ENCODE data around the gene MUC3A. TPM values are rescaled to one million over a fixed set of nuclear protein-coding genes. Genes with fewer than 3 reads are reported as not detected.

Gene MUC3A
- total and polyA plus RNA-seq, 2 of the 4 experiments (the other 2 are of a cell fraction): 0.05 TPM; not detected in 1

DNA sequence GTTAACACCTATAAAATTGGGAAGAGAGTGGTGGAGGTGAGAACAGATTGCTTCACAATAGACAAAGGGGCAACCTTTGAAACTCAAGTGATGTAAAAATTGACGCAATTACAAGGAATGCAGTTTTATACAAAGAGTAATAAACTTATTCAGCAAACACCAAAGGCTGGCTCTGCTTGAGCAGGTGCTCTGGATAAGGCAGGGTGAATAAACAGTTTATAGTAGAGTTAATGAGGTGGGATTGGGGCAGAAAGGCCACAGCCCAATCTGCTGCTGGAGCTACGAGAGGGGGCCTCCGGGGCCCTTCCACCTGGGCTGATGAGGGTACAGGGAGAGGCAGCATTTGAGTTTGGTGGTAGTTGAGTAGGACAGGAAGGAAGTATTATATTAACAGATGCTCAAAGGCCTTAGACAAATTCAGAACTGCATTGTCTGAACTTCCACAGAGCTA is 26.1 kb downstream of the MUC3A start:
- no peaks in the 10 kb centered on the region for H3K9me1 ChIP-seq (ENCODE audit: insufficient read depth, low read length)
- no peak overlapping the region for H3K14ac ChIP-seq (replicated peaks; ENCODE audit: low read depth, low read length)
- no peak overlapping the region for H3K9ac ChIP-seq (ENCODE audit: low read depth, low read length)
- H4K5ac ChIP-seq (ENCODE audit: low read depth, low read length): no peak overlapping the region
- H3K79me1 ChIP-seq (ENCODE audit: low read depth in 1 of 2, low read length in 2 of 2): no peaks in the 10 kb centered on the region
- WGBS, 2 experiments (ENCODE audit: extremely low coverage in 2 of 2, insufficient read length in 1 of 2): 52% methylated on average over 2 of the region's 3 CpGs; no CpG with 5 or more reads in 1 of the 2 experiments
- in situ Hi-C loops (cut with MboI; ENCODE audit: low sequenced_read_pairs): no loop called here
- DNase-seq (no peak), ATAC-seq (ENCODE audit: low read depth) (no peak)
- H3K23ac ChIP-seq (ENCODE audit: low read depth, low read length): no peak overlapping the region
- H2AK9ac ChIP-seq (replicated peaks; ENCODE audit: low read depth, low read length, poor library complexity): no peak overlapping the region
- no TSS peak for BruUV-seq (replicated peaks)
- dilution Hi-C loops (cut with HindIII; ENCODE audit: low sequenced_read_pairs, unreplicated experiment): no loop called here
- no peak overlapping the region for H3K27ac ChIP-seq (ENCODE audit: insufficient read depth, low read length)
- H4K91ac ChIP-seq (ENCODE audit: insufficient read depth, low read depth, low read length): no peak overlapping the region
- H2BK5ac ChIP-seq (ENCODE audit: low read depth, low read length, poor library complexity, severe bottlenecking): no peak overlapping the region
- ChIA-PET POLR2A (ENCODE audit: unreplicated experiment) (no interaction called here), CTCF (no interaction called here)
- H3K18ac ChIP-seq (ENCODE audit: low read depth, low read length): no peak overlapping the region
- TF ChIP-seq, protein P1, sequence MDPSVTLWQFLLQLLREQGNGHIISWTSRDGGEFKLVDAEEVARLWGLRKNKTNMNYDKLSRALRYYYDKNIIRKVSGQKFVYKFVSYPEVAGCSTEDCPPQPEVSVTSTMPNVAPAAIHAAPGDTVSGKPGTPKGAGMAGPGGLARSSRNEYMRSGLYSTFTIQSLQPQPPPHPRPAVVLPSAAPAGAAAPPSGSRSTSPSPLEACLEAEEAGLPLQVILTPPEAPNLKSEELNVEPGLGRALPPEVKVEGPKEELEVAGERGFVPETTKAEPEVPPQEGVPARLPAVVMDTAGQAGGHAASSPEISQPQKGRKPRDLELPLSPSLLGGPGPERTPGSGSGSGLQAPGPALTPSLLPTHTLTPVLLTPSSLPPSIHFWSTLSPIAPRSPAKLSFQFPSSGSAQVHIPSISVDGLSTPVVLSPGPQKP (IDR thresholded peaks at IDR 0.05; ENCODE audit: borderline replicate concordance, low read depth, low read length): no peak
- TF ChIP-seq POLR2A (IDR thresholded peaks at IDR 0.05; ENCODE audit: low read depth, low read length): no peak
- no peak for TF ChIP-seq CEBPB (IDR thresholded peaks at IDR 0.05; ENCODE audit: low read depth, low read length)
- TF ChIP-seq RFX5 (IDR thresholded peaks at IDR 0.05; ENCODE audit: low read depth, low read length): no peak
- no peak for TF ChIP-seq MAZ (IDR thresholded peaks at IDR 0.05; ENCODE audit: borderline replicate concordance, low read depth, low read length)
- TF ChIP-seq FOS (IDR thresholded peaks at IDR 0.05; ENCODE audit: low read depth, low read length): no peak
- TF ChIP-seq CTCF (conservative IDR thresholded peaks at IDR 0.05; ENCODE audit: low read depth, low read length): no peak
- TF ChIP-seq, protein P2, sequence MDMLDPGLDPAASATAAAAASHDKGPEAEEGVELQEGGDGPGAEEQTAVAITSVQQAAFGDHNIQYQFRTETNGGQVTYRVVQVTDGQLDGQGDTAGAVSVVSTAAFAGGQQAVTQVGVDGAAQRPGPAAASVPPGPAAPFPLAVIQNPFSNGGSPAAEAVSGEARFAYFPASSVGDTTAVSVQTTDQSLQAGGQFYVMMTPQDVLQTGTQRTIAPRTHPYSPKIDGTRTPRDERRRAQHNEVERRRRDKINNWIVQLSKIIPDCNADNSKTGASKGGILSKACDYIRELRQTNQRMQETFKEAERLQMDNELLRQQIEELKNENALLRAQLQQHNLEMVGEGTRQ (IDR thresholded peaks at IDR 0.05; ENCODE audit: low read depth, low read length): no peak
- no peak for TF ChIP-seq BHLHE40 (IDR thresholded peaks at IDR 0.05; ENCODE audit: low read depth, low read length)
- TF ChIP-seq MAFK (IDR thresholded peaks at IDR 0.05; ENCODE audit: low read depth, low read length): no peak
- no peak for TF ChIP-seq SMC3 (IDR thresholded peaks at IDR 0.05; ENCODE audit: low read depth, low read length)
- TF ChIP-seq RAD21 (IDR thresholded peaks at IDR 0.05; ENCODE audit: low read length): no peak
- no peaks in the 10 kb centered on the region for H4K20me1 ChIP-seq (ENCODE audit: insufficient read depth, low read length)
- no peak overlapping the region for H2BK20ac ChIP-seq (ENCODE audit: low read depth, low read length)
- H3K27me3 ChIP-seq (ENCODE audit: control insufficient read depth, insufficient read depth, low read length): peaks cover 11% of the 10 kb centered on the region
- no peak overlapping the region for H3K4ac ChIP-seq (ENCODE audit: low read depth, low read length)
- no peak overlapping the region for H3K4me2 ChIP-seq (ENCODE audit: low read depth, low read length)
- H2BK15ac ChIP-seq (ENCODE audit: low read depth, low read length): no peak overlapping the region
- no peak overlapping the region for H3K4me3 ChIP-seq (ENCODE audit: insufficient read depth, low read depth, low read length)
- no peak overlapping the region for H2AFZ ChIP-seq (replicated peaks; ENCODE audit: low read length, poor library complexity)
- H2AK5ac ChIP-seq (ENCODE audit: low read depth, low read length): no peak overlapping the region
- no peak overlapping the region for H3K56ac ChIP-seq (ENCODE audit: extremely low read depth, insufficient read depth, low read length)
- peaks cover 8% of the 10 kb centered on the region for H3K9me3 ChIP-seq (ENCODE audit: control insufficient read depth, insufficient read depth, low read length)
- intact Hi-C loops (cut with micrococcal nuclease): no loop called here
- H2BK120ac ChIP-seq (ENCODE audit: low read depth, low read length): no peak overlapping the region
- H3K36me3 ChIP-seq (ENCODE audit: control insufficient read depth, insufficient read depth, low read length): no peaks in the 10 kb centered on the region
- no peaks in the 10 kb centered on the region for H3K4me1 ChIP-seq (ENCODE audit: control insufficient read depth, insufficient read depth, low read length)
- H4K8ac ChIP-seq (ENCODE audit: low read depth in 2 of 2, low read length in 2 of 2): no peak overlapping the region
